Spleen (tissue), 11 donors: ENCODE results near the gene GABARAP. TPM values are rescaled to one million over a fixed set of nuclear protein-coding genes. Genes with fewer than 3 reads are reported as not detected.

Experiments used
- DNase-seq: peaks from one replicate; pipeline ENCODE4 v3.0.0-alpha.2; 2020
- H3K27ac ChIP-seq, 8 donors: fragments of 200-600 bp; sonication (generic) in 7 of 8; 1 replicate in 4 of 8; 2 replicates in 4 of 8; pipeline versions ENCODE4 v1.5.0 to v1.8.0; 2016 to 2021; ENCODE audit warnings: inconsistent platforms in 4 of 8, mild to moderate bottlenecking in 4 of 8, moderate library complexity in 1 of 8
- H3K27me3 ChIP-seq, 7 donors: fragments of 200-600 bp; sonication (generic) in 6 of 7; replicated peaks in 1 of 7; 1 replicate in 4 of 7; 2 replicates in 3 of 7; pipeline versions ENCODE4 v1.5.0 to v1.8.0; 2016 to 2021; ENCODE audit warnings: inconsistent platforms in 3 of 7, mild to moderate bottlenecking in 1 of 7
- H3K36me3 ChIP-seq, 6 donors: fragments of 200-600 bp; sonication (generic) in 5 of 6; 1 replicate in 4 of 6; 2 replicates in 2 of 6; pipeline versions ENCODE4 v1.5.0 to v1.8.0; 2016 to 2021; ENCODE audit warnings: inconsistent platforms in 2 of 6
- H3K4me1 ChIP-seq, 6 donors: fragments of 200-600 bp; sonication (generic) in 5 of 6; 1 replicate in 3 of 6; 2 replicates in 3 of 6; pipeline versions ENCODE4 v1.5.0 to v1.8.0; 2016 to 2021; ENCODE audit warnings: inconsistent platforms in 3 of 6
- H3K4me3 ChIP-seq, 8 donors: fragments of 200-600 bp; sonication (generic) in 7 of 8; 1 replicate in 4 of 8; 2 replicates in 4 of 8; pipeline versions ENCODE4 v1.5.0 to v1.8.0; 2016 to 2021; ENCODE audit warnings: inconsistent platforms in 4 of 8, mild to moderate bottlenecking in 4 of 8, moderate library complexity in 2 of 8
- H3K9me3 ChIP-seq, 8 donors: fragments of 200-600 bp; sonication (generic) in 7 of 8; 1 replicate in 4 of 8; 2 replicates in 4 of 8; pipeline versions ENCODE4 v1.5.0 to v1.8.0; 2016 to 2021; ENCODE audit warnings: inconsistent platforms in 4 of 8
- POLR2A ChIP-seq, 3 donors: fragments of 450-650 bp; IDR thresholded peaks; one replicate each; pipeline ENCODE4 v1.5.1; 2017; ENCODE audit warnings: antibody characterized with exemption in 3 of 3, mild to moderate bottlenecking in 1 of 3
- POLR2AphosphoS5 ChIP-seq, 3 donors: sonication (generic); formaldehyde crosslinking; IDR thresholded peaks; one replicate each; pipeline ENCODE4 v1.5.1; 2017; ENCODE audit warnings: antibody characterized with exemption in 3 of 3
- WGBS, 5 donors: extraction: QIAGEN DNeasy Blood & Tissue Kit in 3 of 5; methylation state at CpG; one replicate each; pipeline versions ENCODE4 v1.1.5 to v1.1.7; 2013 to 2018; 5-methylcytosine and 5-hydroxymethylcytosine counted together
- intact Hi-C: fragments of 100-400 bp; cut with DNase I; formaldehyde crosslinking; loops from one replicate; pipeline ENCODE4 v1.15.0; 2023; ENCODE audit warnings: low total_unique reads
- polyA plus RNA-seq, 3 donors: library from polyadenylated mRNA; stranded (reverse); fragments of 200-250 nt; gene quantifications; one replicate each; pipeline ENCODE4 v1.2.1, GENCODE V29; 2013
- total RNA-seq, 7 donors: library from RNA; depleted of rRNA in 3 of 7; stranded (reverse); fragments of >200 nt in 3 of 7; fragmentation: NEBNext Ultra II Directional in 4 of 7; extraction: Animal tissue kit (Norgen Biotek cat#: 25700) in 4 of 7; gene quantifications; one replicate each; pipeline versions ENCODE4 v1.1.0 to v1.2.1, GENCODE V29; 2016 to 2021
- TF ChIP-seq, protein P1 (sequence below), 11 experiments: fragments of 200-600 bp in 7 of 11; fragments of 450-650 bp in 4 of 11; sonication (generic) in 4 of 11; IDR thresholded peaks in 8 of 11; conservative IDR thresholded peaks in 3 of 11; 1 replicate in 7 of 11; 2 replicates in 4 of 11; pipeline versions ENCODE4 v1.4.0 to v1.8.0; 2016 to 2021; ENCODE audit warnings: antibody characterized with exemption in 11 of 11, inconsistent platforms in 4 of 11, mild to moderate bottlenecking in 1 of 11
- donor health status: healthy with polysubstance abuse.
- donor health status: DM: no; HTN: no; CAD: no; lungs with moderate emphysema.
- donor health status: DM: no; HTN: no; CAD: no.
- donor health status: Bipolar disorder and iron deficiency.
- donor health status: healthy.
- donor health status: DM: no; HTN: no; CAD: no.
- donor health status: DM: yes; HTN: yes; CAD: no.

The GABARAP gene
- total and polyA plus RNA-seq, 10 donors, result 222 to 855 (median 489) TPM

GRCh38 chr17:7237266-7237760 lies 4.9 kb downstream of the GABARAP start:
- H3K4me3 ChIP-seq, result peak overlapping the region; percentile 88 to 99 (median 96)
- 25 to 39% (median 28%) methylated on average over 4 to 6 of the region's 6 CpGs for WGBS, 5 donors
- H3K9me3 ChIP-seq, result no peaks in the 10 kb centered on the region
- no peak for DNase-seq
- peaks cover 0 to 42% (median 30%) of the 10 kb centered on the region in 6 donors for H3K36me3 ChIP-seq
- TF ChIP-seq, protein P1, sequence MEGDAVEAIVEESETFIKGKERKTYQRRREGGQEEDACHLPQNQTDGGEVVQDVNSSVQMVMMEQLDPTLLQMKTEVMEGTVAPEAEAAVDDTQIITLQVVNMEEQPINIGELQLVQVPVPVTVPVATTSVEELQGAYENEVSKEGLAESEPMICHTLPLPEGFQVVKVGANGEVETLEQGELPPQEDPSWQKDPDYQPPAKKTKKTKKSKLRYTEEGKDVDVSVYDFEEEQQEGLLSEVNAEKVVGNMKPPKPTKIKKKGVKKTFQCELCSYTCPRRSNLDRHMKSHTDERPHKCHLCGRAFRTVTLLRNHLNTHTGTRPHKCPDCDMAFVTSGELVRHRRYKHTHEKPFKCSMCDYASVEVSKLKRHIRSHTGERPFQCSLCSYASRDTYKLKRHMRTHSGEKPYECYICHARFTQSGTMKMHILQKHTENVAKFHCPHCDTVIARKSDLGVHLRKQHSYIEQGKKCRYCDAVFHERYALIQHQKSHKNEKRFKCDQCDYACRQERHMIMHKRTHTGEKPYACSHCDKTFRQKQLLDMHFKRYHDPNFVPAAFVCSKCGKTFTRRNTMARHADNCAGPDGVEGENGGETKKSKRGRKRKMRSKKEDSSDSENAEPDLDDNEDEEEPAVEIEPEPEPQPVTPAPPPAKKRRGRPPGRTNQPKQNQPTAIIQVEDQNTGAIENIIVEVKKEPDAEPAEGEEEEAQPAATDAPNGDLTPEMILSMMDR (IDR thresholded peaks at IDR 0.05 in 8 of 11, conservative IDR thresholded peaks at IDR 0.05 in 3 of 11), result no peak
- no peak for TF ChIP-seq POLR2AphosphoS5 (IDR thresholded peaks at IDR 0.05)
- no peak for TF ChIP-seq POLR2A (IDR thresholded peaks at IDR 0.05)
- peak overlapping the region; percentile 63 to 99 (median 96) for H3K27ac ChIP-seq
- intact Hi-C loops, result no loop called here
- peaks cover 31 to 76% (median 67%) of the 10 kb centered on the region in 6 donors for H3K4me1 ChIP-seq
- H3K27me3 ChIP-seq, result no peaks in the 10 kb centered on the region

GRCh38 chr17:7236808-7237207 lies 5.4 kb downstream of the GABARAP start:
- H3K4me3 ChIP-seq, result peak overlapping the region in 1 of 8 donors; percentile 99
- TF ChIP-seq, protein P1 (IDR thresholded peaks at IDR 0.05 in 8 of 11, conservative IDR thresholded peaks at IDR 0.05 in 3 of 11), result no peak
- no peak for TF ChIP-seq POLR2AphosphoS5 (IDR thresholded peaks at IDR 0.05)
- TF ChIP-seq POLR2A (IDR thresholded peaks at IDR 0.05), result no peak
- peak; percentile 78 for DNase-seq

GRCh38 chr17:7235693-7236665 lies 6.3 kb downstream of the GABARAP start:
- no peak overlapping the region for H3K4me3 ChIP-seq
- H3K9me3 ChIP-seq, result no peaks in the 10 kb centered on the region
- peak; percentile 75 for DNase-seq
- peak overlapping the region in 4 of 8 donors; percentile 81 to 99 (median 94) for H3K27ac ChIP-seq
- intact Hi-C loops, result no loop called here
- H3K36me3 ChIP-seq, result peaks cover 0 to 37% (median 27%) of the 10 kb centered on the region in 6 donors
- no peak for TF ChIP-seq POLR2A (IDR thresholded peaks at IDR 0.05)
- TF ChIP-seq POLR2AphosphoS5 (IDR thresholded peaks at IDR 0.05), result peak; percentile 23 to 44 (median 24)
- peaks cover 25 to 80% (median 69%) of the 10 kb centered on the region in 6 donors for H3K4me1 ChIP-seq
- no peaks in the 10 kb centered on the region for H3K27me3 ChIP-seq
- 82 to 92% (median 87%) methylated on average over 20 to 22 of the region's 22 CpGs for WGBS, 5 donors

More at GRCh38 chr17:7236808-7237207, 5.4 kb downstream of the GABARAP start:
- Histone ChIP-seq H3K9me3 (no peaks in the 10 kb centered on the region), H3K36me3 (peaks cover 0 to 42% (median 30%) of the 10 kb centered on the region in 6 donors), H3K27me3 (no peaks in the 10 kb centered on the region), H3K4me1 (peaks cover 31 to 80% (median 72%) of the 10 kb centered on the region in 6 donors), H3K27ac (peak overlapping the region in 7 of 8 donors; percentile 63 to 99 (median 96))
- WGBS, 5 donors, result 87 to 96% (median 88%) methylated on average over 6 of the region's 6 CpGs
- intact Hi-C loops, result no loop called here

DNA sequence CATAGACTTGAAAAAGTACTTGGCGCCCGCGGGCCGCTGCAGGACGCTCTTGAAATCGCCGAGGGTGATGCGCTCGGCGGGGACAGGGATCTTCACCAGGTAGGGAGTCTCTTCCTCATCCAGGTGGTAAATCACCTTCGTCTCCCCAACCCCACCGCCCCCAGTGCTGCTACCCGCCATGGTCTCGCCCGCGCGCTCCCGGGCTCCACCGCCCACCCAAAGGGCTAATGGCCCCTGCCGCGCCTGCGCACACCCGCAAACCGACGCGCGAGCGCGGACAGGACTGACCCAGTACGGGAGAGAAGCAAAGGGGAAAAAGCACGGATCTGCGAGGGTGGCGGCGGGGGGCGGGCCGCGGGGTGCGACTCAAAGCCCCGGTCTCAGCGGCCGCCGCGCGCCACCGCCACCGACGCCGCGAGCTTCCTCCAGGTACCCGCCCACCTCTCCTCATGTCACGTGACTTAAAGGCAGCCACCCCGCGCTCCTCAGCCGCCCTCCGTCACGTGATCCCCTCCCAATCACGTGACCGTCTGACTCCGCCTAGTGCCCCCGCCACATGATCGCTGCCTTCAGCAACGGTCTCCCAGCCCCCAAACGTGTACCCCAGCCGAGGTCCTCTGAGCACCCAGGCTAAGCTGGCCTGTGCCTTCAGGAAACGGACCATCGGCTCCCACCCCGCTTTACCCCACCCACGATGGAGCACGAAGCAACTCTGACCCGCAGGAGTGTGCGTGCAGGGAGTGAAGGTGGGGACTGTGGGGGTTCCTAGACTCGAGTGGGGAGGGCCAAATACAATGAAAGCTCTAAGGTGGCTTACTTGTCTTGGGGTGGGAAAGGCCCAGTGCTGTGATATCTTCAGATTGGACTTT lies 7.9 kb downstream of the GABARAP start, which contains the start of gene DVL2:
DVL2 (minus strand) TSS at position 435 of the 869 bp plus-strand sequence; CDS start at position 180, 255 bp downstream.
- WGBS, 5 donors, result 0 to 1% (median 0%) methylated on average over 43 to 72 of the region's 72 CpGs
- H3K9me3 ChIP-seq, result no peaks in the 10 kb centered on the region
- intact Hi-C loops, result no loop called here
- peak within 1 kb of the TSS; percentile 67 to 97 (median 82) for H3K4me3 ChIP-seq
- H3K36me3 ChIP-seq, result peaks cover 0 to 39% (median 29%) of the 10 kb centered on the region in 6 donors
- no peaks in the 10 kb centered on the region for H3K27me3 ChIP-seq
- peaks cover 12 to 68% (median 57%) of the 10 kb centered on the region in 6 donors for H3K4me1 ChIP-seq
- H3K27ac ChIP-seq, result peak within 1 kb of the TSS; percentile 69 to 94 (median 88)
- TF ChIP-seq, protein P1 (IDR thresholded peaks at IDR 0.05 in 8 of 11, conservative IDR thresholded peaks at IDR 0.05 in 3 of 11), result peak in 1 of 11 experiments; percentile 41
- TF ChIP-seq POLR2AphosphoS5 (IDR thresholded peaks at IDR 0.05) (peak; percentile 95 to 98 (median 97)), POLR2A (IDR thresholded peaks at IDR 0.05) (peak; percentile 5 to 80 (median 50))
- peak; percentile 99 for DNase-seq
